OCI-LY7 (cell line): ENCODE results near the gene BRIP1.

ENCODE experiments used
- CTCF ChIP-seq: fragments of 200-600 bp; sonication (generic); conservative IDR thresholded peaks from 2 replicates; pipeline ENCODE4 v1.5.1; 2014; ENCODE audit warnings: mild to moderate bottlenecking, antibody characterized with exemption, low read length, moderate library complexity, mixed read lengths
- EZH2phosphoT487 ChIP-seq: fragments of 200-600 bp; sonication (generic); IDR thresholded peaks from 2 replicates; pipeline ENCODE4 v1.6.1; 2018; ENCODE audit warnings: low read depth, borderline replicate concordance, mild to moderate bottlenecking, mixed run types, antibody characterized with exemption, low read length, moderate library complexity, mixed read lengths

- TF ChIP-seq CTCF (no peak), EZH2phosphoT487 (no peak)
Measured at GRCh38 chr17:61822326-61823285, 40.7 kb downstream of the BRIP1 start.
